OCI-LY3 (cell line): ENCODE data around the gene PKD1L1.

Source experiments
- EZH2phosphoT487 ChIP-seq: fragments of 200-600 bp; shearing (Covaris generic); IDR thresholded peaks from 2 replicates; pipeline ENCODE4 v1.6.1; 2018; ENCODE audit warnings: antibody characterized with exemption, mixed run types, low read depth
- TF ChIP-seq, protein P1 (sequence below): fragments of 200-600, 300-600 bp; sonication (generic); IDR thresholded peaks from 2 replicates; pipeline ENCODE4 v1.5.1; 2014; ENCODE audit warnings: antibody characterized with exemption, low read length, low read depth

DNA sequence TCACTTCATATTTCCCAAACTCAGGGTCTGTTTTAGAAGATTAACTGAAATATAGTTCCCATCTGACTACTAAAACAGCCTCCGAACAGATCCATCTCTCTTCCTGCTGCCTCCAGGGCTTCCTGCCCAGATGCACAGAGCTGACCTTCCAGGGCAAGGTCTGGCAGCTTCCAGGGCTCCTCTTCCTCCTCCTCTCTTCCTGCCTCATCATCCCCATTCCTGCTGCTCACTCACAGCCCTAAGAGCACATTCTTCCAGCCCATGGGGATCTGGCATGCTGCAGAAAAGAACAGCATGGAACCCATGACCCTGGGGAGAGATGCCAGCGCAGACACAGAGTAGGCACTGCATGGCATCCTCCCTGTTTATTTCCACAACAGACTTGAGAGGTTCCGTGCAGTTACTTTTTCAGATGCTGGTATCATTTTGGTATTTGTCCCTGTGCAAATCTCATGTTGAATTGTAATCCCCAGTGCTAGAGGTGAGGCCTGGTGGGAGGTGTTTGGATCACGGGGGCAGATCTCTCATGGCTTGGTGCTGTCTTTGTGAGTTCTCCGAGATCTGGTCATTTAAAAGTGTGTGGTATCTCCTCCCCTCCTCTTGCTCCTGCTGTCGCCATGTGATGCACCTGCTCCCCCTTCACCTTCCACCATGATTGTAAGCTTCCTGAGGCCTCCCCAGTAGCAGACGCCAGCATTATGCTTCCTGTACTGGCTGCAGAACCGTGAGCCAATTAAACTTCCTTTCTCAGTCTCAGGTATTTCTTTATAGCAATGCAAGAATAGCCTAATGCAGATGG, 4.4 kb downstream of the PKD1L1 start:
- TF ChIP-seq, protein P1, sequence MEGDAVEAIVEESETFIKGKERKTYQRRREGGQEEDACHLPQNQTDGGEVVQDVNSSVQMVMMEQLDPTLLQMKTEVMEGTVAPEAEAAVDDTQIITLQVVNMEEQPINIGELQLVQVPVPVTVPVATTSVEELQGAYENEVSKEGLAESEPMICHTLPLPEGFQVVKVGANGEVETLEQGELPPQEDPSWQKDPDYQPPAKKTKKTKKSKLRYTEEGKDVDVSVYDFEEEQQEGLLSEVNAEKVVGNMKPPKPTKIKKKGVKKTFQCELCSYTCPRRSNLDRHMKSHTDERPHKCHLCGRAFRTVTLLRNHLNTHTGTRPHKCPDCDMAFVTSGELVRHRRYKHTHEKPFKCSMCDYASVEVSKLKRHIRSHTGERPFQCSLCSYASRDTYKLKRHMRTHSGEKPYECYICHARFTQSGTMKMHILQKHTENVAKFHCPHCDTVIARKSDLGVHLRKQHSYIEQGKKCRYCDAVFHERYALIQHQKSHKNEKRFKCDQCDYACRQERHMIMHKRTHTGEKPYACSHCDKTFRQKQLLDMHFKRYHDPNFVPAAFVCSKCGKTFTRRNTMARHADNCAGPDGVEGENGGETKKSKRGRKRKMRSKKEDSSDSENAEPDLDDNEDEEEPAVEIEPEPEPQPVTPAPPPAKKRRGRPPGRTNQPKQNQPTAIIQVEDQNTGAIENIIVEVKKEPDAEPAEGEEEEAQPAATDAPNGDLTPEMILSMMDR, result no peak
- TF ChIP-seq EZH2phosphoT487, result no peak
